ENCODE results near the gene RAPGEF5. TPM values are rescaled to one million over a fixed set of nuclear protein-coding genes. Genes with fewer than 3 reads are reported as not detected.

RAPGEF5 gene
- total RNA-seq, 1 donor from 2014 or later, result 65.8 TPM

DNA sequence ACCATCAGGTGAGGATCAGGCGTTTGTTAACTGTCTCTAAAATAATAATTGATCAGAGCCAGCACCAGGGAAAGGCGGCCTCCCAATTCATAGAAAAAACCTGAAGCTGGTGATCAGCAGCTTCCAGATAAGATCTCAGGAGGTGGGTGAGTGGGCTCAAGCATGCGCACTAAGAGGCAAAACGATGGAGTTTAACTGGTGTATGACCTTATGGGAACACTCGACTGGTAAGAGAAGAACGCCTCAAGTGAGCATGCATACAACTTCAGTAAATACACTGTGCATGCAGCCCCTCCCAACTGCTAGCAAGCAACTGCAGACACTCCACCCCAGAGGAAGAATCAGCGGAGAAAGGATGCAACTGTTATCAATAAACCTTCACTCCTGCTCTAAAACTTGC, 18.1 kb downstream of the RAPGEF5 start:
- Histone ChIP-seq H3K27me3 (no peaks in the 10 kb centered on the region), H3K9me3 (no peaks in the 10 kb centered on the region), H3K27ac (no peak overlapping the region), H3K4me3 (no peak overlapping the region), H3K4me1 (no peaks in the 10 kb centered on the region), H3K36me3 (no peaks in the 10 kb centered on the region)
- DNase-seq (ENCODE audit: low spot score in 2 of 2), result no peak
- TF ChIP-seq, protein P1, sequence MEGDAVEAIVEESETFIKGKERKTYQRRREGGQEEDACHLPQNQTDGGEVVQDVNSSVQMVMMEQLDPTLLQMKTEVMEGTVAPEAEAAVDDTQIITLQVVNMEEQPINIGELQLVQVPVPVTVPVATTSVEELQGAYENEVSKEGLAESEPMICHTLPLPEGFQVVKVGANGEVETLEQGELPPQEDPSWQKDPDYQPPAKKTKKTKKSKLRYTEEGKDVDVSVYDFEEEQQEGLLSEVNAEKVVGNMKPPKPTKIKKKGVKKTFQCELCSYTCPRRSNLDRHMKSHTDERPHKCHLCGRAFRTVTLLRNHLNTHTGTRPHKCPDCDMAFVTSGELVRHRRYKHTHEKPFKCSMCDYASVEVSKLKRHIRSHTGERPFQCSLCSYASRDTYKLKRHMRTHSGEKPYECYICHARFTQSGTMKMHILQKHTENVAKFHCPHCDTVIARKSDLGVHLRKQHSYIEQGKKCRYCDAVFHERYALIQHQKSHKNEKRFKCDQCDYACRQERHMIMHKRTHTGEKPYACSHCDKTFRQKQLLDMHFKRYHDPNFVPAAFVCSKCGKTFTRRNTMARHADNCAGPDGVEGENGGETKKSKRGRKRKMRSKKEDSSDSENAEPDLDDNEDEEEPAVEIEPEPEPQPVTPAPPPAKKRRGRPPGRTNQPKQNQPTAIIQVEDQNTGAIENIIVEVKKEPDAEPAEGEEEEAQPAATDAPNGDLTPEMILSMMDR (IDR thresholded peaks at IDR 0.05), result no peak
- intact Hi-C loops (cut with DNase I), result no loop called here

DNA sequence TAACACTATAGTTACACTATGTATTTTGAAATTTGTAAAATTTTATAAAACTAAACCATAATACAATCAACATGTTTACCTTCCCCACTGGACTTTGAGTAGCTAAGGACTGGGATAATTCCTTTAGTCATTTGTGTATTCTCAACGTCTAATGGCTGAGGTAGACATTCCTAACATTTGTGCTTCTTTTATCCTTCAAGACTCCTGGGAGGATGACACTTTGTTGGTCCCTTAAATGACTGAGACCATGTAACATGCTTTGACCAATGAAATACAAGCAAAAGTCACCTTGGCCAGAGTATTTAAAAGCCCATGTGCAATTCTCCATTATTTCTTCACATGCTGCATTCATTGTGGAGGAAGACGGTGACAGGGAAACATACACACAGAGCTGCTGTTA, 18.5 kb downstream of the RAPGEF5 start:
- TF ChIP-seq, protein P1 (IDR thresholded peaks at IDR 0.05), result no peak

DNA sequence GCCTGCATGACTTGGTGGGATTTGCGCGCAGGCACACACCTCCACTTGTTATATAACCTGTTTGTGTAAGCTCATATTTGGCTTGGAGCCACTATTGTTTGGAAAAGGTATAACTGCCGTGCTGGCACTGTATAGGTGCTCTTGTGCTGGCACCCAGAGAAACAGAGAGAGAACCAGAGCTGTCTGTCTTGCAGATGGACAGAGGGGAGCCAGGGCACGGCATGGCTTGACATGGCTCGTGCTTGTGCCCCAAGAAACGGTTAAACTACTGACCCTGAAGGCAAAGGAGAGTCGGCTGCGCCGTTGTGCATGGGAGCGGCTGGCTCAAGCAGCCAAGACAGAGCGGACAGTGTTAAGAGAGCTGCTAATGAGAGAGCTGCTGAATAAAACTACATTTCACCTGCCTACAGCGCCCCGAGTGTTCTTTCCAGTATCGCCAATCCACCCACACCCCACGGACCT, 23.2 kb downstream of the RAPGEF5 start:
- no peaks in the 10 kb centered on the region for H3K4me1 ChIP-seq
- TF ChIP-seq, protein P1 (IDR thresholded peaks at IDR 0.05), result no peak
- H3K4me3 ChIP-seq, result no peak overlapping the region
- H3K27ac ChIP-seq, result no peak overlapping the region
- no peak for DNase-seq (ENCODE audit: low spot score in 2 of 2)
- H3K36me3 ChIP-seq, result no peaks in the 10 kb centered on the region
- H3K27me3 ChIP-seq, result no peaks in the 10 kb centered on the region
- intact Hi-C loops (cut with DNase I), result no loop called here
- H3K9me3 ChIP-seq, result no peaks in the 10 kb centered on the region

More for the DNA sequence above, 18.5 kb downstream of the RAPGEF5 start:
- Histone ChIP-seq H3K36me3 (no peaks in the 10 kb centered on the region), H3K4me3 (no peak overlapping the region), H3K4me1 (no peaks in the 10 kb centered on the region), H3K27ac (no peak overlapping the region), H3K9me3 (no peaks in the 10 kb centered on the region), H3K27me3 (no peaks in the 10 kb centered on the region)
- no peak for DNase-seq (ENCODE audit: low spot score in 2 of 2)
- intact Hi-C loops (cut with DNase I), result no loop called here

DNA sequence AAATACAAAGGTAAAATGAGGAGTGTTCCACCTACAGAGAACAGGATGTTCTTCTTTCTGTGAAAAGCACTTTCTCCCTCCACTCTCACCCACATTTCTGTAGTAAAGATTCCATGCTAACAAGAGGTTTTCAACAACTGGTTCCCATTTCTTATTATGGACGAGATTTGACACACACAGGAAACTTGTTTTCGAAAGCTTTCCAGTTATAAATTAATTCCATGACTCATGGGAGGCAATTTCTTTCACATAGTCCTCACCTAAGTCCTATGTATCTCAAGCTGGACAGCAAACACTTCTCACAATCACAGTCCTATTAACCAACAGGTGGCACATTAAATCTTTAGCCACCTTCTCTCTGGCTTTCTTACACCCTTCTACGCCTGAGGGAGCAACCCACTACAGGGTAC, 24.5 kb downstream of the RAPGEF5 start:
- Histone ChIP-seq H3K36me3 (no peaks in the 10 kb centered on the region), H3K4me1 (no peaks in the 10 kb centered on the region), H3K4me3 (no peak overlapping the region), H3K27ac (no peak overlapping the region), H3K9me3 (no peaks in the 10 kb centered on the region), H3K27me3 (no peaks in the 10 kb centered on the region)
- TF ChIP-seq, protein P1 (IDR thresholded peaks at IDR 0.05), result no peak
- intact Hi-C loops (cut with DNase I), result no loop called here
- no peak for DNase-seq (ENCODE audit: low spot score in 2 of 2)

DNA sequence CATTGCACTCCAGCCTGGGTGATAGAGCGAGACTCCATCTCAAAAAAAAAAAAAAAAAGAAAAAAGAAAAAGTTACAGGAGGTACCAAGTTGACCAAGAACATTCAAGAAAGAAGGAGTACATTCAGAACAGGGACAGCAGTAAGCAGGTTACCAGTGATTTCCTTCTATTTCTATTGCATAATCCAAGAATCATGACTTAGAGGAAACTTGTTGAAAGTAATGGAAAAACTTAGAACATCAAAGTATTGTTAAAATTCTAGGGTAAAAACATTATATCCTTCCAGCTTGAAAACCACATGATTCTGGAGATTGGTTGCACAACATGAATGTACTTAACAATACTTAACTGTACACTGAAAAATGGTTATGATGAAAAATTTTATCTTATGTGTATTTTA, 25.2 kb downstream of the RAPGEF5 start:
- no peaks in the 10 kb centered on the region for H3K27me3 ChIP-seq
- no peaks in the 10 kb centered on the region for H3K36me3 ChIP-seq
- H3K9me3 ChIP-seq, result no peaks in the 10 kb centered on the region
- TF ChIP-seq, protein P1 (IDR thresholded peaks at IDR 0.05), result no peak
- DNase-seq (ENCODE audit: low spot score in 2 of 2), result no peak
- no peak overlapping the region for H3K4me3 ChIP-seq
- intact Hi-C loops (cut with DNase I), result no loop called here
- no peak overlapping the region for H3K27ac ChIP-seq
- H3K4me1 ChIP-seq, result no peaks in the 10 kb centered on the region

DNA sequence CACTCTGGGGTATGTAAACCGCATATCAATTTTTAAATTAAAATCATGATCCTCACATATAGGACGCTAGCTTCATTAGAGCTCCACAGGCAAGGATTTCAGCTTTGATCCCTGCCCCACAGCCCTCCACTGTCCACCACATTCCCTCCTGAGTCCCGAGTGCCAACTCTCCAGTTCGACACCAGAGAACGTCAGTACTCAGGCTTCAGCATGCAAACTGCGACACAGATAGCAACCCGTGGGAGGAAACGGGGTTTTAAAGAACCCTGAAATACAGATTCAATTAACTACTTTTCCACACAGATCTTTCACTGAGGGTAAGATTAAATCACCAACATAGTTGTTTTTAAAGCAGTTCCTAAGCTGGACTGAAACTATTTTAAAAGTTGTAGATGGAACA, 26.1 kb downstream of the RAPGEF5 start:
- Histone ChIP-seq H3K27me3 (no peaks in the 10 kb centered on the region), H3K27ac (no peak overlapping the region), H3K4me1 (no peaks in the 10 kb centered on the region), H3K36me3 (no peaks in the 10 kb centered on the region), H3K9me3 (no peaks in the 10 kb centered on the region), H3K4me3 (no peak overlapping the region)
- no peak for DNase-seq (ENCODE audit: low spot score in 2 of 2)
- intact Hi-C loops (cut with DNase I), result no loop called here
- TF ChIP-seq, protein P1 (IDR thresholded peaks at IDR 0.05), result no peak

All from ascending aorta (tissue), 2 donors.